OCI-LY3 (cell line): Measurements from ENCODE around the gene ZNF862.

ENCODE experiments used
- CTCF ChIP-seq: fragments of 200-600, 300-600 bp; sonication (generic); IDR thresholded peaks from 2 replicates; pipeline ENCODE4 v1.5.1; 2014; ENCODE audit warnings: antibody characterized with exemption, low read length, low read depth
- EZH2phosphoT487 ChIP-seq: fragments of 200-600 bp; shearing (Covaris generic); IDR thresholded peaks from 2 replicates; pipeline ENCODE4 v1.6.1; 2018; ENCODE audit warnings: antibody characterized with exemption, mixed run types, low read depth

DNA sequence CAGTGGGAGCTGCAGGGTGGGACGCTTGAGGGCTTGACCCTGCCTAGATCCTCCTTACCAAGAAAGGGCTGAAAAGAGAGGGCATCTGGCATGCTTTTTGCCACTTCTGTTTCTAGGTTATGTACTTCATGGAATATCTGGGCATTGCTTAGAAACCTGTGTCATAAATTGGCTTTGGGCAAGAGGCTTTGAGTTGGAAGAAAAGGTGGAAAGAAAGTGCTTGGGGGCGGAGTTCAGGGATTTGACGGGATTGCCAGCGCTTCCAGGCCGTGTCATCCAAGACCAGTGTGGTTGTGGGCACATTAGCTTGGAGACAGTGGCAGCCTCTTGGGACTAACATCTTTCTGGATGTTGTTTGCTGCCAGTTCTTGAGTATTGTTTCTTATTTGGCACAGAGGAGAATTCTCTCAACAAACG is 825 bp downstream of the ZNF862 start:
- TF ChIP-seq CTCF (no peak), EZH2phosphoT487 (no peak)
